K562 (cell line): ENCODE measurements around the gene RING1. TPM values are rescaled to one million over a fixed set of nuclear protein-coding genes. Genes with fewer than 3 reads are reported as not detected.

ENCODE experiments used
- CEBPB ChIP-seq: fragments of 450-650 bp; IDR thresholded peaks from 2 replicates; pipeline ENCODE4 v1.6.1; 2016; ENCODE audit warnings: missing genetic modification characterization, missing compliant biosample characterization
- ELF1 ChIP-seq: fragments of 200-800 bp; sonication (Bioruptor generic); IDR thresholded peaks from 2 replicates; pipeline ENCODE4 v1.6.1; 2016; ENCODE audit warnings: missing genetic modification characterization, missing compliant biosample characterization
- ETV1 ChIP-seq: fragments of 450-650 bp; conservative IDR thresholded peaks from 2 replicates; pipeline ENCODE4 v1.6.1; 2016; ENCODE audit warnings: missing genetic modification characterization, control low read depth, low read depth, missing compliant biosample characterization
- HMG20B ChIP-seq: fragments of 250-450 bp; sonication (Bioruptor Pico); IDR thresholded peaks from 2 replicates; pipeline ENCODE4 v1.5.0; 2021; ENCODE audit warnings: mild to moderate bottlenecking
- MNT ChIP-seq, 2 experiments: fragments of 450-650 bp; conservative IDR thresholded peaks; 2 replicates each; pipeline ENCODE4 v1.6.1; 2017; ENCODE audit warnings: mild to moderate bottlenecking in 2 of 2, moderate library complexity in 2 of 2
- MTA1 ChIP-seq: fragments of 450-650 bp; IDR thresholded peaks from 2 replicates; pipeline ENCODE4 v1.6.1; 2017; ENCODE audit warnings: borderline replicate concordance
- NFE2 ChIP-seq: IDR thresholded peaks from 2 replicates; pipeline ENCODE4 v1.6.1; 2014; ENCODE audit warnings: antibody characterized with exemption, low read depth
- NFE2L1 ChIP-seq: fragments of 450-650 bp; IDR thresholded peaks from 2 replicates; pipeline ENCODE4 v1.6.1; 2016; ENCODE audit warnings: missing genetic modification characterization, low read depth, mild to moderate bottlenecking, missing compliant biosample characterization, moderate library complexity, borderline replicate concordance
- NFIC ChIP-seq: fragments of 450-650 bp; IDR thresholded peaks from 2 replicates; pipeline ENCODE4 v1.6.1; 2017; ENCODE audit warnings: mild to moderate bottlenecking, inconsistent platforms
- NONO ChIP-seq, 2 experiments: fragments of 200-400 bp in 1 of 2; fragments of 450-650 bp in 1 of 2; formaldehyde crosslinking in 1 of 2; IDR thresholded peaks; 2 replicates each; pipeline ENCODE4 v1.6.1; 2017; ENCODE audit warnings: low read depth in 2 of 2, mild to moderate bottlenecking in 2 of 2, moderate library complexity in 2 of 2, low read length in 1 of 2
- PHF21A ChIP-seq: fragments of 450-650 bp; IDR thresholded peaks from 2 replicates; pipeline ENCODE4 v1.6.1; 2017; ENCODE audit warnings: low read depth, borderline replicate concordance
- POLR2G ChIP-seq: fragments of 200-400 bp; formaldehyde crosslinking; IDR thresholded peaks from 2 replicates; pipeline ENCODE4 v1.6.1; 2017; ENCODE audit warnings: low read depth, mild to moderate bottlenecking, antibody characterized with exemption, low read length, moderate library complexity
- SIN3A ChIP-seq, 2 experiments: fragments of 150-350 bp in 1 of 2; IDR thresholded peaks; 2 replicates each; pipeline ENCODE4 v1.6.1; 2011 to 2016; ENCODE audit warnings: borderline replicate concordance in 2 of 2, low read depth in 2 of 2, low read length in 2 of 2, mild to moderate bottlenecking in 2 of 2, moderate library complexity in 2 of 2; ENCODE audit not compliant: control insufficient read depth in 1 of 2
- SPI1 ChIP-seq: IDR thresholded peaks from 2 replicates; pipeline ENCODE4 v1.6.1; 2011; ENCODE audit warnings: low read depth, low read length, control low read depth, borderline replicate concordance
- SRSF1 ChIP-seq: fragments of 200-400 bp; formaldehyde crosslinking; IDR thresholded peaks from 2 replicates; pipeline ENCODE4 v1.6.1; 2017; ENCODE audit warnings: mild to moderate bottlenecking, low read depth, low read length, moderate library complexity
- ZNF175 ChIP-seq: fragments of 200-800 bp; sonication (Bioruptor generic); IDR thresholded peaks from 2 replicates; pipeline ENCODE4 v1.6.1; 2016; ENCODE audit warnings: low read depth, mild to moderate bottlenecking, missing genetic modification characterization, missing compliant biosample characterization
- ZNF79 ChIP-seq: fragments of 250-450 bp; sonication (Bioruptor Pico); IDR thresholded peaks from 2 replicates; pipeline ENCODE4 v1.4.0; 2020; ENCODE audit warnings: low read depth, mild to moderate bottlenecking, moderate library complexity
- polyA plus RNA-seq, 8 experiments: library from polyadenylated mRNA; depleted of rRNA in 4 of 8; stranded (reverse) in 5 of 8; unstranded in 3 of 8; fragments of >200 nt; fragmentation: Nextera tagmentation in 2 of 8; fragmentation: Illumina TruSeq in 1 of 8; extraction: Ambion mirVana in 2 of 8; extraction: Trizol in 1 of 8; gene quantifications; 2 replicates each; pipeline versions ENCODE4 v1.2.1 to v1.2.3, GENCODE V29; 2011 to 2014; ENCODE audit warnings: inconsistent platforms in 1 of 8, missing spikeins in 1 of 8
- total RNA-seq, 7 experiments: library from RNA; depleted of rRNA in 6 of 7; stranded (reverse); fragments of >200 nt in 6 of 7; fragmentation: Illumina TruSeq in 2 of 7; extraction: Trizol in 2 of 7; gene quantifications; 2 replicates each; pipeline versions ENCODE4 v1.2.1 to v1.2.3, GENCODE V29; 2011 to 2021; ENCODE audit warnings: low replicate concordance in 1 of 7
- TF ChIP-seq, protein P1 (sequence below): sonication (generic); formaldehyde crosslinking; IDR thresholded peaks from 2 replicates; pipeline ENCODE4 v1.8.0; 2023; ENCODE audit warnings: mild to moderate bottlenecking, missing genetic modification reagents
- TF ChIP-seq, protein P2 (sequence below): sonication (generic); formaldehyde crosslinking; IDR thresholded peaks from 2 replicates; pipeline ENCODE4 v1.9.0; 2022; ENCODE audit warnings: mild to moderate bottlenecking, missing genetic modification reagents
- TF ChIP-seq, protein P3 (sequence below): sonication (generic); IDR thresholded peaks from 2 replicates; pipeline ENCODE4 v1.6.1; 2016

Gene RING1
- total and polyA plus RNA-seq, 9 of the 15 experiments (the other 6 are each of a cell fraction or from before 2014, with no cell fraction given) = 4.2 to 59.1 (median 36.9) TPM

DNA sequence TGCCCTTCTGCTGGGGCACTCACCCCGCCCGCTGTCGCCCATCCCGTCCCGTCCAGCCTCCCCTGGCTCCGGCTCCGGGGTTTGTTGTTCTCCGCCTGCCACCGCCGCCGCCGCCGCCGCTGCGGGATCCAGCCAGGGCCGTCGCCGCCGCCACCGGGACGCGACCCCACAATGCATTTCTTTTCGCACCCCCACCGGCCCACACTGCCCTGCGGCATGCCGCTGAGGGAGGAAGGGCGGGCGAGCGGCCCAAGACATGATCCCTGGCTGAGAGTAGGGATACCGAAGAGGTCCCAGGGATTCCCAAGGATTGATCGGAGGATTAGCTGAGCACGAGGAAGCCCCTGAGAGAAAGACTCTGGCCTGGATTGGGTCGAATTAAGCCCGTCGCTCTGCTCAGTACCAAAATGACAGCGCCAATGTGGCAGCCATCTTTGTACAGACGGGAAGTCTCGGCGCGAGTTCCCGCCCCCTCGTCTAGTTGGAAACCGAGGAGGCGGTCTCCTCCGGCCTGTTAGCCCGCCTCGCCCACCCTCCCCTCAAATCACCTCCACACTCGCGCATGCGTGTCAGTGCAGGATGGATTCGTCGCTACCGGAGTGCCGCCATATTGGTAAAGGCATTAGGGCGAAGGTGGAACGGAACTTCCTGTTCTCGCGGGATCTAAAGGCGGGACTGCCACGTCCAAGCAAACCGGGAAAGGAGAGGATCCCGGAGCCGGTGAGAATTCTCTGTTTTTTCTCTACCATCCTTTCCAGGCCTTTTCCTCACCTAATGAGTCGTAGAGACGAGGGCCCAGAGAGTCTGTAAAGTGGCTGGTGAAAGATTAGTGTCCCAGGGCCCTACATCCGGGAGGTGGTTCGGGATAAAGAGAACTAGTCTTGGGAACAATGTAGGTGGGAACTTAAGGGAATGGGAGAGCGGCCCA, 7.8 kb upstream of the RING1 start, which contains the start of the genes RXRB and SLC39A7 (continued):
- TF ChIP-seq, protein P1, sequence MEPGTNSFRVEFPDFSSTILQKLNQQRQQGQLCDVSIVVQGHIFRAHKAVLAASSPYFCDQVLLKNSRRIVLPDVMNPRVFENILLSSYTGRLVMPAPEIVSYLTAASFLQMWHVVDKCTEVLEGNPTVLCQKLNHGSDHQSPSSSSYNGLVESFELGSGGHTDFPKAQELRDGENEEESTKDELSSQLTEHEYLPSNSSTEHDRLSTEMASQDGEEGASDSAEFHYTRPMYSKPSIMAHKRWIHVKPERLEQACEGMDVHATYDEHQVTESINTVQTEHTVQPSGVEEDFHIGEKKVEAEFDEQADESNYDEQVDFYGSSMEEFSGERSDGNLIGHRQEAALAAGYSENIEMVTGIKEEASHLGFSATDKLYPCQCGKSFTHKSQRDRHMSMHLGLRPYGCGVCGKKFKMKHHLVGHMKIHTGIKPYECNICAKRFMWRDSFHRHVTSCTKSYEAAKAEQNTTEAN = 0 out of 2 replicates have a peak, but pooled peaks have one; percentile 59
- peak; percentile 93 for TF ChIP-seq ELF1 (tag)
- TF ChIP-seq, protein P2, sequence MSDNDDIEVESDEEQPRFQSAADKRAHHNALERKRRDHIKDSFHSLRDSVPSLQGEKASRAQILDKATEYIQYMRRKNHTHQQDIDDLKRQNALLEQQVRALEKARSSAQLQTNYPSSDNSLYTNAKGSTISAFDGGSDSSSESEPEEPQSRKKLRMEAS = peak; percentile 63
- no peak for TF ChIP-seq HMG20B (CRISPR knock-in tag)
- no peak for TF ChIP-seq SRSF1
- peak; percentile 45; the same call in 1 of the 2 replicates for TF ChIP-seq NFIC
- TF ChIP-seq CEBPB (tag) = no peak
- no peak for TF ChIP-seq PHF21A
- TF ChIP-seq, protein P3, sequence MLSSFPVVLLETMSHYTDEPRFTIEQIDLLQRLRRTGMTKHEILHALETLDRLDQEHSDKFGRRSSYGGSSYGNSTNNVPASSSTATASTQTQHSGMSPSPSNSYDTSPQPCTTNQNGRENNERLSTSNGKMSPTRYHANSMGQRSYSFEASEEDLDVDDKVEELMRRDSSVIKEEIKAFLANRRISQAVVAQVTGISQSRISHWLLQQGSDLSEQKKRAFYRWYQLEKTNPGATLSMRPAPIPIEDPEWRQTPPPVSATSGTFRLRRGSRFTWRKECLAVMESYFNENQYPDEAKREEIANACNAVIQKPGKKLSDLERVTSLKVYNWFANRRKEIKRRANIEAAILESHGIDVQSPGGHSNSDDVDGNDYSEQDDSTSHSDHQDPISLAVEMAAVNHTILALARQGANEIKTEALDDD = no peak
- TF ChIP-seq MNT (conservative IDR thresholded peaks at IDR 0.05) = peak; percentile 91 to 92; a peak in 3 of 4 replicates
- TF ChIP-seq SIN3A (IDR thresholded peaks at IDR 0.05; ENCODE audit: borderline replicate concordance in 2 of 2, control insufficient read depth in 1 of 2, low read depth in 2 of 2, low read length in 2 of 2) = peak in 1 of 2 experiments; percentile 67; a peak in 1 of 4 replicates
- TF ChIP-seq ZNF175 (CRISPR knock-in tag) = peak; percentile 53; the same call in 1 of the 2 replicates
- TF ChIP-seq NFE2L1 = no peak
- TF ChIP-seq NFE2 = peak; percentile 16; the same call in 1 of the 2 replicates
- TF ChIP-seq NONO (IDR thresholded peaks at IDR 0.05; ENCODE audit: low read depth in 2 of 2, low read length in 1 of 2) = peak in 1 of 2 experiments; percentile 83; a peak in 3 of 4 replicates
- peak; percentile 71 for TF ChIP-seq ETV1 (tag)
- peak; percentile 92 for TF ChIP-seq MTA1
- no peak for TF ChIP-seq ZNF79 (CRISPR knock-in tag)
- peak; percentile 72 for TF ChIP-seq SPI1
- peak; percentile 98 for TF ChIP-seq POLR2G
